Activated CD4-positive, alpha-beta T cell treated with anti-CD3 and anti-CD28 coated beads, Interleukin-2, amount 50 U/mL, for 4 hours (primary cell): ENCODE data around the gene CALR.

Experiments
- DNase-seq, 2 experiments: peaks; one replicate each; pipeline ENCODE4 v3.0.0-alpha.2; 2020

CALR gene

DNA sequence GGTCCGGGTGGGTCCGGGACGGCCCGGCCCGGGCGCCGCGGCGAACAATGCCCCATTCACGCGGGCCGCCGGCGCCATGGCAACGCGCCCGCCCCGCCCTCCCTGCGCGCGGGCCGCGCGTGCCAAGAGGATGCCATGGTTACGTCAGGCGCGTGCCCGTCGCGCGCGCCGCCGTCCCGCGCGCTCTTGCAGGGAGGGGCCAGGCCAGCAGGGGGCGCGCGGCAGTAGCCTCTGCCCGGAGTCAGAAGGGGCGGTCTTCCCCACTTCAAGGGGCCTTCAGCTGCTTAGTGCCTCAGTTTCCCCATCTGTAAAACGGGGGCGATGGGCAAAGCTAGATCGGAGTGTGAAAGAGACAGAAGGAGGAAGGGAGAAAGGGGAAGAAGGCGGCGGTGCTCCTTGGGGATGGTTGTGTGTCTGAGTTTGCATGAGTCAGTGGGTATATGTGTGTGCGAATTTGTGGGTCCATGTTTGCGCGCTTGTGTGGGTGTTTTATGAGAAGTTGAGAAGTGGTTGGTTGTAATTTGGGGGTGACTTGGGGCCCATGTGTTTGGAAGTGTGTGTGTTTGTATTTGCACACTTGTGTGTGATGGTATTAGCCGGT lies 45.2 kb downstream of the CALR start:
- peak; percentile 70 to 73 for DNase-seq

DNA sequence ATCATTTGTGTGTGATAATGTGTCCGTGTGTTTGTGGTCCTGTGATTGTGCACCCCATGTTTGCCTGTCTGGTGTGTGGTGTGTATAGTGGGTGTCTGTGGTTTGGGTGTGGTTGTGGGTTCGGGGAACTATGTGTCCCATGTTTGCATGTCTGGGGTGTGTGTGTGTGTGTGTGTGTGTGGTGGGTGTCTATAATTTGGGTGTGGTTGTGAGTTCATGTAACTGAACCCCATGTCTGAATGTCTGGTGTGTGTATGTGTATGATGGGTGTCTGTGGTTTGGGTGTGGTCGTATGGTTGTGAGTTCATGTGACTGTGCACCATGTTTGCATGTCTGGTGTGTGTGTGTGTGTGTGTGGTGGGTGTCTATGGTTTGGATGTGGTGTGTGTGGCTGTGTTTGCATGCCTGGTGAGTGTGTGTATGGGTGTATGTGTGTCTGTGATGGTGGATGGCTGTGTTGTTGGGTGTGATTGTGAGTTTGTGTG lies 45.8 kb downstream of the CALR start:
- DNase-seq, result no peak

DNA sequence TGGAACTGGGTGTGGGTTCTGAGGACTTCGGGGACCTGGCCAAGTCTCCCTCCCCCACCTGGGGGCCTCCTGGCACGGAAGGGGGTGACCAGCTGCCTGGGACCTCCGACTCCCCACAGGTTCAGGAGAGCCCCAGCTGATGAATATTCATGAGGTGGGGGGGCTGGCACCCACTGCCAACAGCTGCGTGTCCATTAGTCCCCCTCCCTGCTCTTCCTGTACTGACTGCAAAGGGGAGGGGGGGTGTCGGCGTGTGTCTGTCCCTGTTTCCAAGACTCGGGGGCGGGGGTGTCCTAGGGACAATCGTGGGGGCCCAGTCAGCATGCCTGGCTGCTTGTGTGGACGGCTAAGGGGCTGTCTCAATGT lies 46.3 kb downstream of the CALR start:
- no peak for DNase-seq

DNA sequence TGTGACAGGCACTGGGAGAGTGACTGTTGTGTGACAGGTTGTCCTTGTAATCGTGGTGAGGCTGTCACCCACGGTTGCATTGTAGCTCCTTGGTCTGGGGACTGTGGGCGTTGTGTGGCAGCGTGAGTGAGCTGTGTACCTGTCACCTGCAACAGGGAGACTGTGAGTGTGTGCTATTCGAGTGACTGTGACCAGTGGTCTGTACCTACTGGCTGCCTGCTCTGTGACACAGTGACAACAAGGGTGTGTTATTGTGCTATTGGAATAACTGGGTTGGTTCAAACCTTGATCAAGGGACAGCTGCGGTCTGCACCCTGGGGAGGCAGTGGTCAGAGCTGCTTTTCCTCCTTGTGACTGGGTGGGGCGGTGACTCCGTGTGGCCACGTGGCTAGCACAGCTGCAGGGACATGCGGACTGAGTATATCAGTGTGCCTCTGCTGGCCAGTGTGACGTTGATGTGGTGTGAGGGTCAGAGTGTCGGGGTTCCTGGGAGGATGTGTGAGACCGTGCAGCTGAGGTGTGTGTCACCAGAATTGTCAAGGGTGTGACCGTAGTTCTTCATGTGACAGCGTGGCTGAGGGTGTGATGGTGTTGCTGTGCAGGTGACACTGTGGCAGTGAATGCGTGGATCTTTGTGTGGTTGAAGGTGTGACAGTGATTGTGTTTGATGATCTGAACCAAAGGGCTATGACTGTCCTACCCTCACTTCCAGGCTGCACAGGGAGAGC lies 46.8 kb downstream of the CALR start:
- no peak for DNase-seq

DNA sequence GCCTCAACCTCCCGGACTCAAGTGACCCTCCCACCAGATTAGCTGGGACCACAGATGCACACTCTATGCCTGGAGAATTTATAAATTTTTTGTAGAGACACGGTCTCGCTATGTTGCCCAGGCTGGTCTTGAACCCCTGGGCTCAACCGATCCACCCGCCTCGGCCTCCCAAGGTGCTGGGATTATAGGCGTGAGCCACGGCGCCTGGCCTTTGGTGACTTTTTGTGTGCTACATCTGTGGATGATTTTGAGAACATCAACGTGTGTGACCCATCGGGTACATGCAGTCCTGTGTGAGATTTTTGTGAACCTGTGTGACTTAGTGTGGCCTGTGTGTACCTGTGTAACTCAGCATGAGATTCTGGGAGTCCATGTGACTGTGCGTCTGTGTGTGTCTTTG lies 48.3 kb downstream of the CALR start:
- DNase-seq, result no peak

DNA sequence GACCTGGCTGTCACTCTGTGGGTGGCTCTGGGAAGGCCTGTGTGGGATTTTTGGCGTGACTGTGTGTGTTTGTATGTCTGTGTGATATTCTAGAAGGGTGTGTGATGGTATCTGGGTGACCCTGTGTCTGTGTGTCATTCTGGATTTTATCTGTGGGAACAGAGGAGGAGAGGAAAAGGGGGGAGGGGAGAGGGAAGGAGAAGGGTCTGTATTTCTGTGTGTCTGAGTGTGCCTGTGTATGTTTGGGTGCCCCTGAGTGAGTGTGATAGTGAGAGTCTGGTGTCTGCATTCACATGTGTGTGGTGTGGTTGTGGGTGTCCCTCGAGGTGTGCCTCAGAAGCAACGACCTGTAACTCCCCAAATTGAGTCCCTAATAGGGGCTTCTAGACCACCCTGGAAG lies 48.8 kb downstream of the CALR start:
- no peak for DNase-seq

DNA sequence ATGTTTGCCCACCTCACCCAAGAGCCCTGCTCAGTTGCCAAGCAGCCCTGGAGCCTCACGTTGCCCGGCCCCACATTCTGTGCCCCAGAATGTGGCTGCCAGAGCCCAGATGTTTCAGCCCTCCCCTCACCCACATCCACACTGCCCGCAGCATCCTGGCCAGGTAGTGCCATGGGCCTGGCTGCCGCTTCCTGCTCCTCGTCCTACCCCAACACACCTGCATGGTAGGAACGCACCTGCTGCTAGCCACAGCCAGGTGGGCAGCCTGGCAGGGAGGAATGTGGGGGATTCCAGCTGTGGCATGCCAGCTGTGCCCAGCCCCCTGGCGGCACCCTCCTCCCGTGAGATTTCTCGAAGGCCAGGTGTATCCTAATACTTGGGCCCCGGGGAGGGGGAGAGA lies 49.4 kb downstream of the CALR start:
- DNase-seq, result no peak

DNA sequence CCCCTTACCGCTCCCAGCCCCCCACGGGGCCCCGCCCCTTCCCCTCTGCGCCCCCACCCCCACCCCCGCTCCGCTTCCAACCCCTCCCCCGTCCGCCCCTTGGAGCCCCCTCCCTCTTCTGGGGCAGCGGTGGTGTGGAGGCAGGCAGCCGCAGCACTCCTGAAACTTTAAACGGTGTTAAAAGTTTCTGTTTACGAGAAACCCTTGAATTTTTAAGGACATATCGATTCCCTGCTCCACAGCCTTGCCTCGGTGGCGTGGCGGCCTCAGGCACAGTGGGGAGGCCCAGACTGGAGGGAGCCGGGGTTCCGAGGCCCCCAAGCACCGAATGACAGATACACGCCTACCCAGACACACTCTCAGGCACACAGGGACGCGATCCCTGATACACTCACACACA lies 52.0 kb downstream of the CALR start:
- DNase-seq, result no peak

DNA sequence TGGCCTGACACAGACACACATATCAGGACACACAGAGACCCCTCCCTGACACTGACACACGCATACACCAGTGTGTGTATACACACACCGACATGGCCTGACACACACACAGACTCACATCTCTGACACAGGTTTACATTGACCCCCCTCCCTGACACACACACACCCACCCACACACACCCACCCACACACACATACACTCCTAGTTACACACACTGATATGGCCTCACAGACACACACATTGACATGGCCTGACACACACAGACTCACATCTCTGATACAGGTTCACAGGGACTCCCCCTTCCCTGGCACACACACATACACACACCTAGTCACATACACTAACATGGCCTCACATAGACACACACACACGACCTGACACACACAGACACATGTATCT lies 52.4 kb downstream of the CALR start:
- DNase-seq, result no peak

DNA sequence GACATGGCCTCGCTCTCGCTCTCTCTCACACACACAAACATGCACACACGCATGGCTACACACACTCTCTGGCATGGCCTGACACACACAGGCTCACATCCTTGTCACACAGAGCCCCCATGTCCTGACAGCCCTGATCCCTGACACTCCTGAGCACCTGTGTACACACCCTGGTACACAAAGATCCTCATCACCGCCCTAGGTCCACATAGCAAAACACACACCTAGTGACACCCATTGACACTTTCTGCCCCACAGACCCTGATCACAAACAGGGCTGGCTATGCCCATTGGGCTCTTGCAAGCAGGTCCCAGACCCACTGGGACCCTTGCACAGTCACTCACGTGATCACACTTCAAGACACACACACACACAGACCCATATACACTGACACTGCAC lies 52.9 kb downstream of the CALR start:
- no peak for DNase-seq

DNA sequence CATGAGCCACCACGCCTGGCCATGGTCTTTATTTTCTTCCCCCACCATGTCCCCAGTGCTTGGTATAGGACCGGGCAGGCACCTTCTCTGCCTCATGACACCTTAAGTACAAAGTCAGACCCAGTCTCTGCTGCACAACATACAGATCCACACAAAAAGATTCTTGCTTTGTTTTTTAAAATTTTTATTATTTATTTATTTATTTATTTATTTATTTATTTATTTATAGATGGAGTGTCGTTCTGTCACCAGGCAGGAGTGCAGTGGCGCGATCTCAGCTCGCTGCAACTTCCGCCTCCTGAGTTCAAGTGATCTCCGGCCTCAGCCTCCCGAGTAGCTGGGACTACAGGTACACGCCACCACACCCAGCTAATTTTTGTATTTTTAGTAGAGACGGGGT lies 54.3 kb downstream of the CALR start:
- DNase-seq, result no peak

DNA sequence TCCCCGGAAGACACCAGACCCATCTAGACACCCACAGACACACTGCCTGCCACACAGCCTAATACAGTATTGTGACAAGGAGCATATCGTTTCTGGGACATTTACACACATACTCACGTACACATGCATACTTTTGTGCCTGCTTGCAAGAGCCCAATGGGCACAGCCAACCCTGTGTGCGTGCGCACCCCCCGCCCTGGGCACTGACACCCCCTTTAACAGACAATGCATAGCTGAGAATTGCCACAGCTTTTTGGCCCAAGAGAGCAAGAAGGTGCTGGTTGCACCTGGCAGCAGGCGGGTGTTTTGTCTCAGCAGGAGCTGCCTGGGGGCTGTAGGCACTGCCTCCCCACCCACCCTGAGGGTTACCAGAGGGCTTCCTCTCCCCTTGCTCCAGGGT lies 55.2 kb downstream of the CALR start:
- no peak for DNase-seq
